HG02884 (cell line): ENCODE results near the gene CST7.
"Not testable (repeated sequence)": the region's sequence is repeated elsewhere in the genome, so short reads cannot be mapped to it uniquely, and the experiment has no call there.

Experiments used
- ATAC-seq: cut with Tn5 transposase; IDR thresholded peaks from one replicate; pipeline ENCODE4 v1.9.1; 2021; ENCODE audit warnings: mild to moderate bottlenecking, moderate library complexity; ENCODE audit not compliant: unreplicated experiment

Gene CST7

DNA sequence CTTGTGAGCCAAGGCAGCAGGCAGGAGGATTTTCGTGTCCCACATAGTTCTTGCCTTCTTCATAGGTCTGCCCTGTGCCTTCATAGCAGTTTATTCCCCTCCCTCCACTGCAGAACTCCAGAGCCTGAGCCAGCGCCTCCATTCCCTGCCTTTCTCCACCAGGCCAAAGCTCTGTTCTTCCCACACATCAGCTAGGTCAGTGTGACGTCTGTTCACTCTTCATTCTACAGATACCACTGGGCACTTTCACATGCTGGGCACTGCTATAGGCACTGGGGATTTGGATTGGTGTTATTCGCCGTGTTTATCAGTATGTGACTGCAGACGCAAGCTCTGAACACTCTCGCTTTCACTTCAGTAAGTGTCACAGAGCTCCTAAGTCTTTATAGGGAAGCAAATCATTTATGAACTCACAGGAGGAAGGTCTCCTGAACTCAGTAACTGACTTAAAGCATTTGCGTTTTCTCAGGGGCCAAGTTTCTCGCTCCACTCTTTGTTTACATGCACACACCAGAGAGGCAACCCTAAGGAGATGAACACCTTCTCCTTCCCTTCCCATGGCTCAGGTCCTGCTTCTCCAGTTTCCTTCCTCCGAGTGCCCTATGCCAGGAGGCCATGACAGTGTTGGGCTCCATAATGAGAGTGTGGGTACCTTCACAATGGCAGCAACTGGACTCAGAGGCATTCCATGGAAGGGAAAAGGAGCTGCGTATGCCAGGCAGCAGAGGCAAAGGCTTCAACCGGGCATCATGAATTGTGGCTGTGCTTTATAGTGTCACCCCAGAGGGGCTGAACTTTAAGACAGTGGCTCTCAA is 49.8 kb downstream of the CST7 start:
- no peak for ATAC-seq

- ATAC-seq, result no peak
Observed at GRCh38 chr20:24999568-24999967, 50.5 kb downstream of the CST7 start.

- no peak for ATAC-seq
Observed at GRCh38 chr20:25000268-25000801, 51.3 kb downstream of the CST7 start.

GRCh38 chr20:25001323-25001722 is 52.3 kb downstream of the CST7 start:
- not testable (repeated sequence) for ATAC-seq

DNA sequence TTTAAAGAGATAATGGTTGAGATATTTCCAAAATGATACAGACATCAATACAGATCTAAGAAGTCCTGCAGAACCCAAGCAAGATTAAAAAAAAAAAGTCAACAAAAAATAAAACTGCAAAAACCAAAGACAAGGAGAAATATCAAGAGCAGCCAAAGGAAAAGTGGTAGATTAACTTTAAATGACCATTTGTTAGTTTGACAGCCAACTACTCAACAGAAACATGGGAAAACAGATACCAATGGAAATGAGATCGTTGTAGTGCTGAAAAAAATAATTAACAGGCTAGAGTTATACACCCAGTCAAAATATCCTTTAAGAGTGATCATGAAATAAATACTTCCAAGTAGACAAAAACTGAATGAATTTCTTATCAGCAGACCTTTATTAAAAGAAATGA is 53.9 kb downstream of the CST7 start:
- ATAC-seq, result no peak

GRCh38 chr20:25005220-25005619 is 56.2 kb downstream of the CST7 start:
- ATAC-seq, result no peak

DNA sequence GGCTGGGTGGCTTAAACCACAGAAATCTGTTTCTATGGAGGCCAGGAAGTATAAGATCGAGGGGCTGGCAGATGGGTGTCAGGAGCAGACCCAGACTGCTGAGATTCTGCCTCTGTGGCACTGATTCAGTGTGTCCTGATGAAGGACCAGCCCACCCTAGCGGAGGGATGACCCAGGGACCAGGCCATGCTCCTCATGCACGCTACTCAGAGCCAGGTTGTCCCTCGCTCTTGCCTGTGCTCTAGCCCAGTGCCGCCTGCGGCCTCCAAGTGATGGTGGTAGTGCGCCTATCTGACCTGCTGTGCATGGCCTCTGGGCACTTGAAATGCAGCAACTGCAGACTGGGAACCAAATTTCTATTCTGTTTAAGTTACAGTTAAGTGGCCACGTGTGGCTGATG is 56.6 kb downstream of the CST7 start:
- no peak for ATAC-seq

DNA sequence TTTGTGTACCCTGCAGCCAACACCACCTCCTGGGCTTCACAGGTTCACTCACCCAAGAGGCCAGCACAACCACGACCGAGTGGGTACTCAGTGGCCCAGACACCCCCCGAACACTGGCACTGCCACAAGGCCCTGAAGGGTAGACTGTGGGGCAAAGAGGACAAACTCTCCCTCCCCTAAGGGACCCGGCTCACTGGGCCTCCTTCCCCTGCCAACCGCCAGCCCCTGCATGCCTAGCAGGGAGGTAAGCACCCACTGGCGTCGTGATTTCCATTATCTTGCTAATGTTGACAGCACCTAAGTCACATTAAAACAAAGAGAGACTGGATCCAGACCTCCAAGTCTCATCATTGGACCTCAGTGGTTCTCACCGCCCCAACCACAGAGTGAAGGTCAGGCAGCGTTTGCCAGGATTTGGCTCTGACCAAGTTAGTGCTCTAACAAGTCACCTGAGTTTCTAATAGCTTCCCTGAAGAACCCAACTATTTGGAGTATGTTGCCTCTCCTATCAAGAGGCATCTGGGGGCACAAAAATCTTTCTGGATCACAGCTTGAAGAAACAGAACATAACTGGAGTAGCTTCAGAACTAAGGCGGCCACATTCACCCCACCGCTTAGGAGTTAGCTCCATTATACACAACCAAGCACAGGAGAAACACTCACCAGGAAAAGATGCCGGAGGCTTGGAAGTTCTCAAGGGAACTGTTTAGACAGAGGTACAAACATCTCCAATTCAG is 57.5 kb downstream of the CST7 start:
- no peak for ATAC-seq

DNA sequence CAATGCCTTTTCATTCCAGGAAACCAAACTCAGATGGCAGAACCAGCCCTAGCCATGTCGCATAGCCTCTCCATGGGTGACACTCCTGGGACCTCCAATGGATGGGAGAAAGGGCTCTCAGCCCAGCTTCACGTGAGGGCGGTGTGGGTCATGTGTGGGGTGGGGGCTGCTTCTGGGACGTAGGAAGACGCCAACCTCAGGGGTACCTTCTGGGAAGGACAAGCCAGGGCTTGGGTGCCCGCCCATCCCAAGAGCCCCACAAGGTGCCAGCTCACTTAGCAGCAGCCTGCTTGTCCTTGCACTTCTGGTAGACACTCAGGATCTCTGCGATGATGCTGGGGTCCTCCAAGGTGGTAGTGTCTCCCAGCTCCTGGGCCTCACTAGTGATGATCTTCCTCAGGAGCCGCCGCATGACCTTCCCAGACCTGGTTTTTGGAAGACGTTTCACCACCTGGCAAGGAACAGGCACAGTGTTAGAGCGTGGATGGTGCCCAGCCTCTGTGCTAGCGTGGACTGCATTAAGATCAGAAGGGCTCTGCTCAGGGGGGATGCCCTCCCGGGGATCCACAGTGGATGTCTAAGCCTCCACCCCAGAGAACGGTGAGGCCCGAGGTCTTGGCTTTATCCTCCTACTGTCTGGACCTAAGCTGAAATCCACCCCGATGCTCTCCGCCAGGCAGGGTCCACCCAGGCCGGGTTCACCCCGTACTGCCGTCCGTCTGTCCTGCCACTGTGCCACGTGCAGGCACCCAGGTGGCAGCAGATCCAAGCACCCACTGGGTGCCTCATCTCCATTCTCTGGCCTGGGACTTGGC is 58.6 kb downstream of the CST7 start:
- ATAC-seq, result no peak

DNA sequence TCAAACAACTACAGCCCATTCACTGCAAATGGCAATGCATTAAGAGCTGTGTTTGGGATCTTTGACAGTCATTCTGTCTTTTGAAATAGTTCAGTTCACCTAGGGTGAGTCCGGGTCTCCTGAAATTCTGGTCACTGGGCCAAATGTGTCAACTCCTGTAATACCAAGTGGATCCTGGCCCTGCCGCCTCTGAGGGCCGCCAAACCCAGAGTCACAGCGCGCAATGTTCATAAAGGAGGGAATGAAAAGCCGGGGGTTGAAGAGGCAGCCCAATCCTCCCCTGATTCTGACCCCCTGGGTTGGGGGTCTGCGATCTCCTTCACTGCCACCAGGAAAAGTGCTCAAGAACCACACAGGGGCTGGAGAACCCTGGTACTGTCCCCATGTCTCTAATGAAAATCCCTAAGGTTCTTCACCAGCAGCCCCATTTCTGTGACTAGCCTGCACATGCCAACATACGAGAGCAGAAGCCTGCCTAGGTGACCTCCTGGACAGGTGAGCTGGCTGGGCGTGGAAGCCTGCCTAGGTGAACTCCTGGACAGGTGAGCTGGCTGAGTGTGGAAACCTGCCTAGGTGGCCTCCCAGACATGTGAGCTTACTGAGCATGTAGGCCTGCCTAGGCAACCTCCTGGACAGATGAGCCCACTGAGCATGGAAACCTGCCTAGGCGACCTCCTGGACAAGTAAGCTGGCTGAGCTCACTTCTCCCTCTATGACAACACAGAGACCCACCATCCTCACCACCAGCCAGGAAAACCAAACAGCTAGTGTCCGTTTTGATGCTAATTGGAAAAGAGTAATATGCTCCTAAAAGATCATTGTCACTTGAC is 59.5 kb downstream of the CST7 start:
- no peak for ATAC-seq
